Astrocyte (in vitro differentiated cells and primary cell): ENCODE measurements around the gene C1orf21. TPM values are rescaled to one million over a fixed set of nuclear protein-coding genes. Genes with fewer than 3 reads are reported as not detected.

Experiments used
- DNase-seq: peaks from one replicate; pipeline ENCODE4 v3.0.0-alpha.2; 2010; ENCODE audit warnings: low read depth
- FAIRE-seq: peaks from 2 replicates; lab custom pipeline; 2011; peaks lifted over from hg19 to GRCh38; lab: Jason Lieb, UNC
- H2AFZ ChIP-seq: 2 replicates; pipeline ENCODE4 v1.6.0; 2012; ENCODE audit warnings: low read depth, low read length, inconsistent platforms
- H3K27ac ChIP-seq: 2 replicates; pipeline ENCODE4 v1.5.1; 2011; ENCODE audit warnings: low read depth, low read length, inconsistent platforms
- H3K27me3 ChIP-seq: 2 replicates; pipeline ENCODE4 v1.6.0; 2011; ENCODE audit warnings: low read length, inconsistent platforms; ENCODE audit not compliant: insufficient read depth
- H3K36me3 ChIP-seq: 2 replicates; pipeline ENCODE4 v1.5.1; 2011; ENCODE audit warnings: low read length, inconsistent platforms; ENCODE audit not compliant: insufficient read depth
- H3K4me1 ChIP-seq: 2 replicates; pipeline ENCODE4 v1.5.1; 2011; ENCODE audit warnings: low read length, inconsistent platforms; ENCODE audit not compliant: insufficient read depth
- H3K4me2 ChIP-seq: 2 replicates; pipeline ENCODE4 v1.6.0; 2012; ENCODE audit warnings: low read length, inconsistent platforms
- H3K4me3 ChIP-seq: 2 replicates; pipeline ENCODE4 v1.5.1; 2011; ENCODE audit warnings: low read depth, mild to moderate bottlenecking, low read length, inconsistent platforms; ENCODE audit not compliant: insufficient read depth
- H3K79me2 ChIP-seq: 2 replicates; pipeline ENCODE4 v1.6.0; 2012; ENCODE audit warnings: mild to moderate bottlenecking, low read length, inconsistent platforms; ENCODE audit not compliant: insufficient read depth
- H3K9ac ChIP-seq: 2 replicates; pipeline ENCODE4 v1.6.0; 2012; ENCODE audit warnings: mild to moderate bottlenecking, low read length, inconsistent platforms
- H3K9me3 ChIP-seq: 2 replicates; pipeline ENCODE4 v1.5.1; 2012; ENCODE audit warnings: low read depth, mild to moderate bottlenecking, low read length, inconsistent platforms; ENCODE audit not compliant: insufficient read depth
- H4K20me1 ChIP-seq: 2 replicates; pipeline ENCODE4 v1.6.0; 2012; ENCODE audit warnings: low read length, inconsistent platforms; ENCODE audit not compliant: insufficient read depth
- H3K27ac Mint-ChIP-seq: one replicate; pipeline ENCODE4 v1.8.0; 2021; ENCODE audit warnings: mild to moderate bottlenecking, mixed read lengths; ENCODE audit not compliant: unreplicated experiment
- H3K27me3 Mint-ChIP-seq: one replicate; pipeline ENCODE4 v1.8.0; 2021; ENCODE audit warnings: low read depth, mixed read lengths; ENCODE audit not compliant: unreplicated experiment
- H3K36me3 Mint-ChIP-seq: one replicate; pipeline ENCODE4 v1.8.0; 2021; ENCODE audit warnings: low read depth, mixed read lengths; ENCODE audit not compliant: unreplicated experiment
- H3K4me1 Mint-ChIP-seq: one replicate; pipeline ENCODE4 v1.8.0; 2021; ENCODE audit warnings: low read depth, mixed read lengths; ENCODE audit not compliant: unreplicated experiment
- H3K4me3 Mint-ChIP-seq: one replicate; pipeline ENCODE4 v1.8.0; 2021; ENCODE audit warnings: mild to moderate bottlenecking, moderate library complexity, mixed read lengths; ENCODE audit not compliant: unreplicated experiment
- H3K9me3 Mint-ChIP-seq: one replicate; pipeline ENCODE4 v1.8.0; 2021; ENCODE audit warnings: mild to moderate bottlenecking, mixed read lengths; ENCODE audit not compliant: unreplicated experiment
- CTCF ChIP-seq: IDR thresholded peaks from 2 replicates; pipeline ENCODE4 v1.5.1; 2011; ENCODE audit warnings: low read depth, mild to moderate bottlenecking, inconsistent platforms, low read length, moderate library complexity; ENCODE audit not compliant: insufficient read depth
- EZH2 ChIP-seq: IDR thresholded peaks from 2 replicates; pipeline ENCODE4 v1.6.1; 2012; ENCODE audit warnings: mild to moderate bottlenecking, low read length, inconsistent platforms; ENCODE audit not compliant: insufficient read depth
- total RNA-seq: library from RNA; stranded (reverse); gene quantifications from 2 replicates; pipeline ENCODE4 v1.2.1, GENCODE V29; 2021

The C1orf21 gene
- total RNA-seq, 1 donor from 2014 or later: 15.1 TPM

GRCh38 chr1:184476187-184476586 lies 89.4 kb downstream of the C1orf21 start:
- no peak for FAIRE-seq
- Histone ChIP-seq H3K9ac (no peak overlapping the region), H3K27ac (no peak overlapping the region), H3K79me2 (no peaks in the 10 kb centered on the region), H3K9me3 (peaks cover 10% of the 10 kb centered on the region), H3K36me3 (no peaks in the 10 kb centered on the region), H3K27me3 (no peaks in the 10 kb centered on the region), H3K4me3 (no peak overlapping the region), H3K4me1 (no peaks in the 10 kb centered on the region), H2AFZ (no peak overlapping the region), H3K4me2 (no peak overlapping the region), H4K20me1 (no peaks in the 10 kb centered on the region)
- Mint-ChIP-seq H3K27me3 (no peaks in the 10 kb centered on the region), H3K36me3 (peaks cover 21% of the 10 kb centered on the region), H3K4me1 (peaks cover 6% of the 10 kb centered on the region), H3K27ac (no peak overlapping the region), H3K9me3 (peaks cover 23% of the 10 kb centered on the region), H3K4me3 (no peak overlapping the region)
- no peak for TF ChIP-seq EZH2
- no peak for TF ChIP-seq CTCF
- DNase-seq: no peak

GRCh38 chr1:184479435-184480167 lies 92.8 kb downstream of the C1orf21 start:
- peaks cover 5% of the 10 kb centered on the region for H3K9me3 ChIP-seq
- FAIRE-seq: no peak
- H3K4me1 Mint-ChIP-seq: peaks cover 13% of the 10 kb centered on the region

More at GRCh38 chr1:184479435-184480167, 92.8 kb downstream of the C1orf21 start:
- Histone ChIP-seq H2AFZ (no peak overlapping the region), H4K20me1 (no peaks in the 10 kb centered on the region), H3K27ac (no peak overlapping the region), H3K4me2 (no peak overlapping the region), H3K27me3 (no peaks in the 10 kb centered on the region), H3K4me1 (no peaks in the 10 kb centered on the region), H3K9ac (no peak overlapping the region), H3K79me2 (no peaks in the 10 kb centered on the region), H3K36me3 (no peaks in the 10 kb centered on the region), H3K4me3 (no peak overlapping the region)
- no peak for DNase-seq
- peaks cover 18% of the 10 kb centered on the region for H3K36me3 Mint-ChIP-seq
- H3K4me3 Mint-ChIP-seq: no peak overlapping the region
- H3K27ac Mint-ChIP-seq: no peak overlapping the region
- H3K9me3 Mint-ChIP-seq: peaks cover 17% of the 10 kb centered on the region
- H3K27me3 Mint-ChIP-seq: no peaks in the 10 kb centered on the region
- TF ChIP-seq EZH2: no peak
- TF ChIP-seq CTCF: no peak
